Uterus (tissue), 4 donors: ENCODE measurements around the gene OSBPL9. TPM values are rescaled to one million over a fixed set of nuclear protein-coding genes. Genes with fewer than 3 reads are reported as not detected.

Experiments used
- DNase-seq, 2 donors: peaks; one replicate each; pipeline ENCODE4 v3.0.0-alpha.2; 2019 to 2020
- H3K27ac ChIP-seq, 2 donors: fragments of 200-600 bp; sonication (generic); 1 replicate in 1 of 2; 2 replicates in 1 of 2; pipeline ENCODE4 v1.5.1; 2016 to 2018
- H3K27me3 ChIP-seq, 2 donors: fragments of 200-600 bp; sonication (generic); one replicate each; pipeline ENCODE4 v1.5.1; 2018 to 2019; ENCODE audit warnings: control low read depth in 1 of 2
- H3K36me3 ChIP-seq, 2 donors: fragments of 200-600 bp; sonication (generic); one replicate each; pipeline ENCODE4 v1.5.1; 2019; ENCODE audit warnings: control low read depth in 1 of 2
- H3K4me1 ChIP-seq, 2 donors: fragments of 200-600 bp; sonication (generic); one replicate each; pipeline ENCODE4 v1.5.1; 2018 to 2019; ENCODE audit warnings: control low read depth in 1 of 2
- H3K4me3 ChIP-seq, 2 donors: fragments of 200-600 bp; sonication (generic); 1 replicate in 1 of 2; 2 replicates in 1 of 2; pipeline ENCODE4 v1.5.1; 2018 to 2019; ENCODE audit warnings: mild to moderate bottlenecking in 1 of 2
- H3K9me3 ChIP-seq, 2 donors: fragments of 200-600 bp; sonication (generic); one replicate each; pipeline ENCODE4 v1.5.1; 2019; ENCODE audit warnings: control low read depth in 1 of 2
- CTCF ChIP-seq, 4 experiments: fragments of 200-600 bp in 2 of 4; fragments of 450-650 bp in 2 of 4; sonication (generic) in 2 of 4; IDR thresholded peaks; one replicate each; pipeline ENCODE4 v1.5.1; 2016 to 2019; ENCODE audit warnings: antibody characterized with exemption in 4 of 4, mild to moderate bottlenecking in 2 of 4, moderate library complexity in 1 of 4
- POLR2A ChIP-seq, 2 donors: fragments of 450-650 bp; IDR thresholded peaks; one replicate each; pipeline ENCODE4 v1.6.1; 2016; ENCODE audit warnings: antibody characterized with exemption in 2 of 2, mild to moderate bottlenecking in 1 of 2, moderate library complexity in 1 of 2
- intact Hi-C: fragments of 100-400 bp; cut with DNase I; formaldehyde crosslinking; loops from one replicate; pipeline ENCODE4 v1.15.1; 2023; ENCODE audit warnings: low total_unique reads
- total RNA-seq, 4 donors: library from RNA; depleted of rRNA in 3 of 4; stranded (reverse); fragments of >200 nt in 3 of 4; gene quantifications; one replicate each; pipeline versions ENCODE4 v1.1.0 to v1.2.4, GENCODE V29; 2014 to 2023
- donor health status: DM: yes; HTN: yes; CAD: no.

Gene OSBPL9
- total RNA-seq, 4 donors from 2014 or later = 94.0 to 122 (median 108) TPM

- Histone ChIP-seq H3K4me3 (no peak overlapping the region), H3K27ac (no peak overlapping the region), H3K9me3 (no peaks in the 10 kb centered on the region), H3K27me3 (no peaks in the 10 kb centered on the region), H3K36me3 (no peaks in the 10 kb centered on the region), H3K4me1 (no peaks in the 10 kb centered on the region)
- no peak for TF ChIP-seq CTCF (IDR thresholded peaks at IDR 0.05)
- no peak for TF ChIP-seq POLR2A (IDR thresholded peaks at IDR 0.05)
- DNase-seq = no peak
- intact Hi-C loops = no loop called here
Observed at GRCh38 chr1:51717842-51718241, 101.0 kb downstream of the OSBPL9 start.

- no peak overlapping the region for H3K4me3 ChIP-seq
- no peak for TF ChIP-seq POLR2A (IDR thresholded peaks at IDR 0.05)
- no peak for TF ChIP-seq CTCF (IDR thresholded peaks at IDR 0.05)
- H3K4me1 ChIP-seq = no peaks in the 10 kb centered on the region
- no peak for DNase-seq
- no peaks in the 10 kb centered on the region for H3K9me3 ChIP-seq
- no peak overlapping the region for H3K27ac ChIP-seq
- no peaks in the 10 kb centered on the region for H3K36me3 ChIP-seq
- intact Hi-C loops = no loop called here
- H3K27me3 ChIP-seq = no peaks in the 10 kb centered on the region
Observed at GRCh38 chr1:51719146-51719545, 102.3 kb downstream of the OSBPL9 start.

- H3K27ac ChIP-seq = no peak overlapping the region
- peaks cover 0 to 4% of the 10 kb centered on the region in 2 donors for H3K4me1 ChIP-seq
- H3K9me3 ChIP-seq = no peaks in the 10 kb centered on the region
- no peaks in the 10 kb centered on the region for H3K27me3 ChIP-seq
- no peak overlapping the region for H3K4me3 ChIP-seq
- no peak for DNase-seq
- H3K36me3 ChIP-seq = no peaks in the 10 kb centered on the region
- intact Hi-C loops = no loop called here
- TF ChIP-seq POLR2A (IDR thresholded peaks at IDR 0.05) (no peak), CTCF (IDR thresholded peaks at IDR 0.05) (no peak)
Observed at GRCh38 chr1:51724797-51725196, 107.9 kb downstream of the OSBPL9 start.

- Histone ChIP-seq H3K9me3 (no peaks in the 10 kb centered on the region), H3K27ac (no peak overlapping the region), H3K4me3 (no peak overlapping the region), H3K4me1 (peaks cover 0 to 4% of the 10 kb centered on the region in 2 donors), H3K36me3 (no peaks in the 10 kb centered on the region), H3K27me3 (no peaks in the 10 kb centered on the region)
- intact Hi-C loops = no loop called here
- DNase-seq = no peak
- no peak for TF ChIP-seq CTCF (IDR thresholded peaks at IDR 0.05)
- TF ChIP-seq POLR2A (IDR thresholded peaks at IDR 0.05) = no peak
Observed at GRCh38 chr1:51726051-51726450, 109.2 kb downstream of the OSBPL9 start.

GRCh38 chr1:51726544-51727225, 109.8 kb downstream of the OSBPL9 start:
- TF ChIP-seq CTCF (IDR thresholded peaks at IDR 0.05) (no peak), POLR2A (IDR thresholded peaks at IDR 0.05) (no peak)
- no peaks in the 10 kb centered on the region for H3K36me3 ChIP-seq
- H3K27me3 ChIP-seq = no peaks in the 10 kb centered on the region
- intact Hi-C loops = no loop called here
- H3K4me1 ChIP-seq = peaks cover 0 to 4% of the 10 kb centered on the region in 2 donors
- H3K4me3 ChIP-seq = no peak overlapping the region
- no peak for DNase-seq
- no peaks in the 10 kb centered on the region for H3K9me3 ChIP-seq
- no peak overlapping the region for H3K27ac ChIP-seq
